Right cardiac atrium (tissue), 5 donors: Measurements from ENCODE around the gene GRPR. TPM values are rescaled to one million over a fixed set of nuclear protein-coding genes. Genes with fewer than 3 reads are reported as not detected.

Experiments used
- ATAC-seq, 2 donors: fragments of 200-7000 bp; cut with Tn5 transposase; one replicate each; pipeline versions ENCODE4 v1.8.0 to v1.9.1; 2020; ENCODE audit warnings: moderate library complexity in 2 of 2, mild to moderate bottlenecking in 1 of 2
- DNase-seq, 3 donors: peaks; one replicate each; pipeline ENCODE4 v3.0.0-alpha.2; 2020
- H3K27ac ChIP-seq: one replicate; pipeline ENCODE4 v1.5.1; 2013; ENCODE audit warnings: mild to moderate bottlenecking, low read length, control low read depth, moderate library complexity
- H3K27me3 ChIP-seq: one replicate; pipeline ENCODE4 v1.6.1; 2013; ENCODE audit not compliant: control insufficient read depth, insufficient read depth
- H3K4me1 ChIP-seq: one replicate; pipeline ENCODE4 v1.6.1; 2013; ENCODE audit warnings: low read length; ENCODE audit not compliant: control insufficient read depth, insufficient read depth
- H3K4me3 ChIP-seq: one replicate; pipeline ENCODE4 v1.5.1; 2013; ENCODE audit warnings: low read length, control low read depth
- H3K9me3 ChIP-seq: one replicate; pipeline ENCODE4 v1.6.1; 2013; ENCODE audit warnings: low read length; ENCODE audit not compliant: control insufficient read depth
- WGBS: extraction: QIAGEN DNeasy Blood & Tissue Kit; methylation state at CpG from one replicate; pipeline ENCODE4 v1.1.7; 2013; 5-methylcytosine and 5-hydroxymethylcytosine counted together
- intact Hi-C, 4 donors: fragments of 100-400 bp; cut with DNase I; formaldehyde crosslinking; loops; one replicate each; pipeline versions ENCODE4 v1.11.0 to v1.14.0; 2022 to 2023
- long read RNA-seq, 4 donors: library from polyadenylated mRNA; unstranded; transcript quantifications; one replicate each; pipeline ENCODE4 v2.0.0, GENCODE V29; 2020 to 2021
- polyA plus RNA-seq: library from polyadenylated mRNA; stranded (reverse); fragments of 200-250 nt; gene quantifications from one replicate; pipeline ENCODE4 v1.2.3, GENCODE V29; 2013
- total RNA-seq, 4 donors: library from RNA; stranded (reverse); fragmentation: NEBNext Ultra II Directional; extraction: Animal tissue kit (Norgen Biotek cat#: 25700); gene quantifications; one replicate each; pipeline ENCODE4 v1.2.1, GENCODE V29; 2021
- donor health status: healthy with polysubstance abuse.
- donor health status: DM: no; HTN: yes; CAD: no.
- donor health status: DM: no; HTN: no; CAD: no.
- donor health status: DM: no; HTN: yes; CAD: no; lungs with severe emphysema.
- donor health status: DM: yes; HTN: yes; CAD: no.

GRPR gene
- total RNA-seq (under 1 TPM; 0.12 to 0.68 (median 0.41) TPM), polyA plus RNA-seq (not detected)
- long read RNA-seq, donor 1, partial matches to known transcripts = 0 of 1 reads
- long read RNA-seq, donor 1, other reads (novel, unspliced or antisense) = 1 of 1 reads
- long read RNA-seq, donor 2 = 0 reads
- long read RNA-seq, donor 3, partial matches to known transcripts = 1 of 1 reads
- long read RNA-seq, donor 3, other reads (novel, unspliced or antisense) = 0 of 1 reads
- long read RNA-seq, donor 4 = 0 reads

DNA sequence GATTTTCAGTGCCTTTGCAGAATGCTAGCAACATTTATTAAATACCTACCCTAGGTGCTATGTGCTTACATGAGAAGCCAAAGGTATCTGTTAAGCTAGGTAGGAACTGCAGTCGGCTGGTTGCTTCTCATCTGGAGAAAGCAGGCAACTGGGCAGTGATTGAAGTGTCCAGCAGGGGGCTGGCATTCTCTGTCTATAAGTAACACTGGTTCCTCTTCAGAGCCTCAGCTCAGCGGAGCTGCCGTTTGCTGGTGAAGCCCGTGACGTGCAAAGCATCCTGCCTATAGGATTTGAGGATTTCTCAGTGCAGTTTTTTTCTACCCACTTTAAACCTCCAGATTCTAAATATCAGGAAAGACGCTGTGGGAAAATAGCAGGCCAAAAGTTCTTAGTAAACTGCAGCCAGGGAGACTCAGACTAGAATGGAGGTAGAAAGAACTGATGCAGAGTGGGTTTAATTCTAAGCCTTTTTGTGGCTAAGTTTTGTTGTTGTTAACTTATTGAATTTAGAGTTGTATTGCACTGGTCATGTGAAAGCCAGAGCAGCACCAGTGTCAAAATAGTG, at the start of gene GRPR:
GRPR (plus strand) TSS at position 344 of the 565 bp plus-strand sequence. CDS start 389 bp downstream, outside the sequence.
- Histone ChIP-seq H3K4me1 (no peaks in the 10 kb centered on the region), H3K27me3 (no peaks in the 10 kb centered on the region), H3K27ac (no peak within 1 kb of the TSS), H3K9me3 (no peaks in the 10 kb centered on the region), H3K4me3 (no peak within 1 kb of the TSS)
- 0% methylated on average over 6 of the region's 6 CpGs for whole genome bisulfite sequencing
- peak; percentile 84 to 90 for ATAC-seq
- intact Hi-C loops = no loop called here
- DNase-seq = peak; percentile 67 to 84 (median 84)

DNA sequence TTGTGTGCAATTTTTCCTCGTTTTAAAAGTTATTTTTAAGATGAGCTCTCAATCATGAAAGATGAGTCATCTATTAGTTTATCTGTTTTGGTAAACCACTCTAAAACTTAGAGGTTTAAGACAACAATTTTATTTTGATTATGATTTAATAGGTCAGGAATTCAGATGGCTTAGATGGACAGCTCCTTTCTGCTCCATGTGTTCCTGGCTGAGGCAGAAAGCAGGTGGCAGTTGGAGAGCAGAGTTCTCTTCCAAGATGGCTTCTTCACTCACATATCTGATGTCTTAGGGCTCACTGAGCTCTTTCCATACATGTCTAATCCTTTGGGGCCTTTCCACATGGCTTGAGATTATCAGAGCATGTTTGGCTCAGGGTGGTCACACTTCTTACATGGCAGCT, 48.3 kb upstream of the GRPR start:
- H3K27ac ChIP-seq = no peak overlapping the region
- H3K4me1 ChIP-seq = no peaks in the 10 kb centered on the region
- WGBS = 67% methylated on average over 1 of the region's 1 CpG
- H3K4me3 ChIP-seq = no peak overlapping the region
- DNase-seq = no peak
- intact Hi-C loops = no loop called here
- no peak for ATAC-seq
- H3K9me3 ChIP-seq = no peaks in the 10 kb centered on the region
- no peaks in the 10 kb centered on the region for H3K27me3 ChIP-seq

DNA sequence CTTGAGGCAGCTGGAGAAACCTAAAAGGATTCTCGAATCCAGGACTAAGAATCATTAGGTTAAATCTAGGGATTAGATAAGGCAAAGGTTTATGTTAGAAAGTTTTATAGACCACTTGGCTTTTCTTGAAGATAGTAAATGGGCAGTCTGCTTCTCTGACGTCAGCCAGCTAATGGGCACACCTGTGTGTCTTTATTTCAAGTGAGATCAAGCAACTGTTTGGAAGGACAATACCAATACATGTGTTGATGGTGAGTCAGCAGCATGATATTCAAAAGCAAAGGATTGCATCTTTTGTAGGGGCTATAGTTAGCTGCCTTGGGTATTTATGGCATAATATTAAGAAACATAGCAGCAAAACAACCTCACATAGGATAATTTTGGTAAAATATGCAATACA, 46.5 kb upstream of the GRPR start:
- ATAC-seq = no peak
- WGBS = 73% methylated on average over 2 of the region's 2 CpGs
- no peaks in the 10 kb centered on the region for H3K4me1 ChIP-seq
- intact Hi-C loops = no loop called here
- no peaks in the 10 kb centered on the region for H3K9me3 ChIP-seq
- H3K27ac ChIP-seq = no peak overlapping the region
- no peaks in the 10 kb centered on the region for H3K27me3 ChIP-seq
- DNase-seq = no peak
- H3K4me3 ChIP-seq = no peak overlapping the region

DNA sequence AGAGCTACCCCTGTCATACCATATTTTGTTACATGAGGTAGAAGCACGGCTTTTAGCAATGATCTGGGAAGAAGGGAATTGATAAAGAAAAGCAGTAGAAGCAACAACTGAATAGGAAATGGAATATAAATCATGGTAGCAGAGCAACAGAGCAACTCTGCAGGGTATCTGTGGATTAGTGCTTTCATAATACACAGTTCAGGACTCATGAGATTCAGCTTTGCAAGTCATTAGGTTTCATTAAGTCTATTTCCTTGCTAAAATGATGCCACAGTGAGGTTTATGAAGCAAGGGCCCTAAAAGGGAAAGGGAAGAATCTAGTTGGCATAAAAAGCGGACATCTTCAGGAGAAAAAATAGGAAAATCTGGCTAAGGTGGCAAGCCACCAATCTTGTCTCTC, 45.6 kb upstream of the GRPR start:
- Histone ChIP-seq H3K4me3 (no peak overlapping the region), H3K27me3 (no peaks in the 10 kb centered on the region), H3K4me1 (no peaks in the 10 kb centered on the region), H3K9me3 (no peaks in the 10 kb centered on the region), H3K27ac (no peak overlapping the region)
- 87% methylated on average over 2 of the region's 2 CpGs for WGBS
- no peak for DNase-seq
- no peak for ATAC-seq
- intact Hi-C loops = no loop called here

DNA sequence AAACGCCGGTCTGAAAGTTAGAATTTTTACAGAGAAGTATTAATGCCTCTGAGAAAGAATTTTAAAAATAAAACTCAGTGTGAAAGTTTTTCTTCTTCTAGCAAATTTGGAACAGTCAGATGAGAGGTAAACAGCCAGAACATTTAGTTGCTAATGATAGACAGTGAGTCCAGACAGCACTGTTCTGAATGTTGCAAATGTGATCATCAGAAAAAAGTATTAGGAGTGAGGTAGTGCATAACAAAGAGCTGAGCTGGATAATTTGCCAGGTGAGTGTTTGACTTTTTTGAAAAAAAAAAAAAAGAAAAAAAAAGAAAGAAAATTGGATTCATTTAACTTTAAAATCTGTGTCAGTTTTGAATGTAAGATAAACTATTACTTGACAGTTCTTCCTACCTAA, 42.0 kb upstream of the GRPR start:
- WGBS = 94% methylated on average over 2 of the region's 2 CpGs
- no peak overlapping the region for H3K27ac ChIP-seq
- H3K27me3 ChIP-seq = no peaks in the 10 kb centered on the region
- H3K4me1 ChIP-seq = no peaks in the 10 kb centered on the region
- ATAC-seq = no peak
- intact Hi-C loops = no loop called here
- no peak for DNase-seq
- no peak overlapping the region for H3K4me3 ChIP-seq
- H3K9me3 ChIP-seq = no peaks in the 10 kb centered on the region

DNA sequence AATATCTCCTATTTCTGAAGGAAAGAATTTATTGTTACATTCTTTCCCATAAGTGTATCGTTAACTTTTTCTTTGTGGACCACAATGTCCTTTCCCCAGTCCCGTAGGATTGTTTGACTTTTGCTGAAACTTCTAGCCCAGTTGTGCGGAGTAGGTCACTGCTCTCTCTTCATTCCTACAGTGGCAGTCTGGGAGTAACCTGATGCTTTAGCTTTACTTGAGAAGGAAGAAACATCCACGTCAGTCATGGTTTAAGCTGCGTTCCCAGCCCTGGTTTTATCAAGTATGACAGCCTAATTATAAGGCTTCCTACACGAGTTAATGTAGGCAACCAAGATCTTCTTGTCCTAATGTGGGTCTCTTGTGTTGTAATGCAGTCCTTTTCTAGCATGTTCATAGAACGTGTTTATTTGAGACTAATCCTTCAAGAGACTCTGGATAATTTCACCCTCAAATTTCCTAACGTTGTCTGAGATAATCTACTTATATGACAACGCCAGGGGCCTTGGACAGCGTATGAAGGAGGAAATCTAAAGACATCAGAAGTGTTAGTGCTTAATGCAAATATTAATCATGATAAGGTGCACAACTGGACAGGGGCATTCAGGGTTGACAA, 40.8 kb upstream of the GRPR start:
- Histone ChIP-seq H3K27me3 (no peaks in the 10 kb centered on the region), H3K4me3 (no peak overlapping the region), H3K4me1 (no peaks in the 10 kb centered on the region), H3K27ac (no peak overlapping the region), H3K9me3 (no peaks in the 10 kb centered on the region)
- ATAC-seq (no peak), DNase-seq (no peak)
- 56% methylated on average over 10 of the region's 10 CpGs for WGBS
- intact Hi-C loops = no loop called here

DNA sequence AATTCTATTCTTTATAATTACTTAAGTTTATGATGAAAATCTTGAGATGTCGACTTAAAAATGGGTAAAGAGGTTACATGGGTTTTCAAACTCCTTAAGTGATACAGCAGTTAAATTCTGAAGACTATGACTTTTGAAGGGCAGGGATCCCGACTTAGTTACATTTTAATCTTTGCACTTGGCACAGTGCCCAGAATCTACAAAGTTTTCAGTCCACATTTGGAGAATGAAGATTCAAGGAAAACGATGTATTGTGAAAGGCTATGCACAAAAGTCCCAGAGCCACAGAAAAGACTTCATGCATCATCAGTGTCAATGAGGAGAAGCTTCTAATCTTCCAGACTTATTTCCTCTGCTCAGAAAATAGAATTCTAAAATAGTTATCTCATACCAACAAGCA, 36.3 kb upstream of the GRPR start:
- DNase-seq = no peak
- intact Hi-C loops = no loop called here
- Histone ChIP-seq H3K4me1 (no peaks in the 10 kb centered on the region), H3K27me3 (no peaks in the 10 kb centered on the region), H3K27ac (no peak overlapping the region), H3K4me3 (no peak overlapping the region), H3K9me3 (no peaks in the 10 kb centered on the region)
- 35% methylated on average over 3 of the region's 3 CpGs for WGBS
- ATAC-seq = no peak

DNA sequence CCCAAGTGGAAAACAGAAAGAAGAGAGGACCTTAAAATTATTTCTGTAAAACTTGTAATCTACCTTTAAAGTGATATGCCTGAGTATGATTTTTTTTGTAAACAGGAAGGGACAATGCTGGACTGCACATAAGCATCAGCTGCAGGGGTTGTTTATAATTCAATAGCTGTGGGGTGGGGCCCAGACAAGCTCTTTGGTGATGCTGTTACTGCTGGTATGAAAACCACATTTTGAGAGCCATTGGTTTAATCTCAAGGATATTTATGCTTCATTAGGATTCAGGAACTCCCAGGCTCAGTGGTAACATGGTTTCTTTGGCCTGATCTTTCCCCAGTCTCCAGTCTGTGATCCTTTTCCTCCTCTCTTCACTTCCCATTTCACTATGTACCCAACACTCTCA, 34.3 kb upstream of the GRPR start:
- Histone ChIP-seq H3K27ac (no peak overlapping the region), H3K4me3 (no peak overlapping the region), H3K27me3 (no peaks in the 10 kb centered on the region), H3K4me1 (no peaks in the 10 kb centered on the region), H3K9me3 (no peaks in the 10 kb centered on the region)
- intact Hi-C loops = no loop called here
- no peak for DNase-seq
- ATAC-seq = no peak

DNA sequence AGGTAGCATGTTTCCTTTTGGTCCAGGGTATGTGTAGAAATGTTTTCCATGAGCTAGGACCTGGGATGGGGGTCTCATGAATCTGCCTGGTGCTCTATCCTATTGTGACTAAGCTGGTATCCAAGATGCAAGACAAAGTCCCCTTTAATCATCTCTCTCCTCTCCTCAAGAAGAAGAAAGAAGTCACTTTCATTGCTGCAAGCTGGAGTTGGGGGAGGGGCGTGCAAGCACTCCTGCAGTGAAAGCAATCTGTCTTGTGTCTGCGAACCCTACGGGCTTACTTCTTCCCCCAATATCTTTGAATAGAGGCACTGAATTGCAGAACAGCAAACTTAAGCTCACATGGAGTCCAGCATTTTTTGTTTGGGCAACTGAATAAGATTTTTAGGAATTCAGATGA, 27.2 kb upstream of the GRPR start:
- intact Hi-C loops = no loop called here
- H3K27me3 ChIP-seq = no peaks in the 10 kb centered on the region
- DNase-seq (no peak), ATAC-seq (no peak)
- no peaks in the 10 kb centered on the region for H3K9me3 ChIP-seq
- H3K4me3 ChIP-seq = no peak overlapping the region
- 41% methylated on average over 3 of the region's 3 CpGs for WGBS
- H3K27ac ChIP-seq = no peak overlapping the region
- H3K4me1 ChIP-seq = no peaks in the 10 kb centered on the region

DNA sequence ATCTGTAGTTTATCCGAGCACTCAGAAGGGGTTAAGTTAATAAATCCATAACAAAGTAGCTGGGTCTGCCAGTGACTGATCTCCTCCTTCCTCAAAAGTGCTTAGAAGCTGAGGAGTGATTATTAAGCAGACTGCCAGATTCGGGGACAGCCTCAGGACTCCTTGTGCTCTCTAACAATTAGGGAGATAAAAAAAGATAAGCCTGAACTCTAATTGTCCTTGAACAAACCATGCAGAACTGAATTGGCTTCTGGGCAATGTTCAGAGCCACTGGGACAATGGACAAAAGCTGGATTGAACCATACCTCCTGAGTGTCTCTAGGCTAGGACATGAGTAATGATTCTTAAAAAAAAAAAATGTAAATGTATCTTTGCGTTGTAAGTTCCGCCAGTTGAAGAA, 22.7 kb upstream of the GRPR start:
- no peaks in the 10 kb centered on the region for H3K9me3 ChIP-seq
- no peak overlapping the region for H3K4me3 ChIP-seq
- DNase-seq (no peak), ATAC-seq (no peak)
- H3K4me1 ChIP-seq = no peaks in the 10 kb centered on the region
- intact Hi-C loops = no loop called here
- no peak overlapping the region for H3K27ac ChIP-seq
- WGBS = 49% methylated on average over 4 of the region's 4 CpGs
- no peaks in the 10 kb centered on the region for H3K27me3 ChIP-seq

DNA sequence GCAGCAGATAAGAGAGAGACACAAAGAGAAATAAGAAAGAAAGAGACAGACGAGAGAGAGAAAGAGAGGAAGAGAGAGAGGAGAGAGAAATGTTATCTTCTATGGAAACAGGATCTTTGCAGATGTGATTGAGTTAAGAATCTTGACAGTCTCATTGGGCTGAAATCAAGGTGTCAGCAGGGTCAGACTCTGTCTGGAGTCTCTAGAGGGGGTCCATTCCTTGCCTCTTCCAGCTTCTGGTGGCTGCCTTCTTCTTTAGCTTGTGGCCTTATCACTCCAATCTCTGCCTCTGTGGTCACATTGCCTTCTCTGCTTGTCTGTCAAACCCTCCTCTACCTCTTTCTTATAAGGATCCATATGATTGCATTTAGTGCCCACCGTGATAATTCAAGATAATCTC, 21.8 kb upstream of the GRPR start:
- intact Hi-C loops = no loop called here
- Histone ChIP-seq H3K4me3 (no peak overlapping the region), H3K4me1 (no peaks in the 10 kb centered on the region), H3K9me3 (no peaks in the 10 kb centered on the region), H3K27ac (no peak overlapping the region), H3K27me3 (no peaks in the 10 kb centered on the region)
- 52% methylated on average over 2 of the region's 2 CpGs for WGBS
- DNase-seq (no peak), ATAC-seq (no peak)
